ENCODE measurements around the gene DAB2. TPM values are rescaled to one million over a fixed set of nuclear protein-coding genes. Genes with fewer than 3 reads are reported as not detected.

Gene DAB2
- total and polyA plus RNA-seq, 4 donors, result 29.6 to 112 (median 69.8) TPM

DNA sequence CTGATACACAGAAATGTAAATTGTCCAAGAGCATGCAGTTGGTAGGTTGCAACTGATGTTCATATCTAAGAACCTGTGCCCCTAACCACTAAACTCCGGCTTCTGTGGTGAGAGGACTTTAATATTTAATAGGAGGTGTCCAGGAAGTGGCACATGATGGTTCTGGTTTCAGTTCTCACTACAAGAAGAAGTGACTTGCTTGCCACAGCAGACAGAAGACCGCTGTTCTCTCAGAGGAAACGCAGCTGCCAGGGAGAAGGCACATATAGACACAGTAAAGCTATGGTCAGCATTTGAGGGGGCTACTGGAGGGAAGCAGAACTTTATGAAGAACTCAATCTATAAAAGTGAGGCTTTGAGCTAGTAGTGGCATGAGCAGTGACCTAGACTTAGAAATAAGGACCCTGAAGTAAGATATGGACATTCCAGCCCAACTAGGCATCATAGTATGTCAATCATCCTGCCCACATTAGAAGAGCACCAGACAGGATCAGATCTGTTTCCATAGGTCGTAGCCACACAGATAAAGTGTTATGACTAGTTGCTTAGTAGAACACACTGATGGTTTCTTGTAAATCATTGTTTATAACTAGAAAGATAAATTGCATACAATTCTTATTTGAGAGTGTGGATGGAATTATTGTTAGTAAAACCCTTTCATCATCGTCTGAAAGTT, 36.4 kb upstream of the DAB2 start:
- Histone ChIP-seq H3K4me3 (no peak overlapping the region), H3K27ac (ENCODE audit: low read depth in 1 of 2, low read length in 1 of 2) (no peak overlapping the region), H3K36me3 (ENCODE audit: control insufficient read depth in 4 of 4, insufficient read depth in 4 of 4, low read length in 4 of 4) (no peaks in the 10 kb centered on the region), H3K9ac (ENCODE audit: insufficient read depth in 1 of 2, low read length in 2 of 2) (no peak overlapping the region), H3K4me1 (ENCODE audit: control insufficient read depth in 5 of 5, insufficient read depth in 5 of 5, low read length in 5 of 5) (peaks cover 0 to 9% (median 0%) of the 10 kb centered on the region in 5 donors), H3K9me3 (ENCODE audit: control insufficient read depth in 4 of 4, insufficient read depth in 3 of 4, low read length in 3 of 4) (no peaks in the 10 kb centered on the region), H3K27me3 (ENCODE audit: control insufficient read depth in 3 of 3, insufficient read depth in 3 of 3, low read length in 2 of 3) (no peaks in the 10 kb centered on the region)
- no peak for ATAC-seq (ENCODE audit: insufficient read depth, low FRiP score)
- DNase-seq, result no peak
- WGBS, 2 donors, result 51 to 73% methylated on average over 5 of the region's 5 CpGs
- TF ChIP-seq, protein P1, sequence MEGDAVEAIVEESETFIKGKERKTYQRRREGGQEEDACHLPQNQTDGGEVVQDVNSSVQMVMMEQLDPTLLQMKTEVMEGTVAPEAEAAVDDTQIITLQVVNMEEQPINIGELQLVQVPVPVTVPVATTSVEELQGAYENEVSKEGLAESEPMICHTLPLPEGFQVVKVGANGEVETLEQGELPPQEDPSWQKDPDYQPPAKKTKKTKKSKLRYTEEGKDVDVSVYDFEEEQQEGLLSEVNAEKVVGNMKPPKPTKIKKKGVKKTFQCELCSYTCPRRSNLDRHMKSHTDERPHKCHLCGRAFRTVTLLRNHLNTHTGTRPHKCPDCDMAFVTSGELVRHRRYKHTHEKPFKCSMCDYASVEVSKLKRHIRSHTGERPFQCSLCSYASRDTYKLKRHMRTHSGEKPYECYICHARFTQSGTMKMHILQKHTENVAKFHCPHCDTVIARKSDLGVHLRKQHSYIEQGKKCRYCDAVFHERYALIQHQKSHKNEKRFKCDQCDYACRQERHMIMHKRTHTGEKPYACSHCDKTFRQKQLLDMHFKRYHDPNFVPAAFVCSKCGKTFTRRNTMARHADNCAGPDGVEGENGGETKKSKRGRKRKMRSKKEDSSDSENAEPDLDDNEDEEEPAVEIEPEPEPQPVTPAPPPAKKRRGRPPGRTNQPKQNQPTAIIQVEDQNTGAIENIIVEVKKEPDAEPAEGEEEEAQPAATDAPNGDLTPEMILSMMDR (IDR thresholded peaks at IDR 0.05; ENCODE audit: control extremely low read depth, extremely low read depth), result no peak

DNA sequence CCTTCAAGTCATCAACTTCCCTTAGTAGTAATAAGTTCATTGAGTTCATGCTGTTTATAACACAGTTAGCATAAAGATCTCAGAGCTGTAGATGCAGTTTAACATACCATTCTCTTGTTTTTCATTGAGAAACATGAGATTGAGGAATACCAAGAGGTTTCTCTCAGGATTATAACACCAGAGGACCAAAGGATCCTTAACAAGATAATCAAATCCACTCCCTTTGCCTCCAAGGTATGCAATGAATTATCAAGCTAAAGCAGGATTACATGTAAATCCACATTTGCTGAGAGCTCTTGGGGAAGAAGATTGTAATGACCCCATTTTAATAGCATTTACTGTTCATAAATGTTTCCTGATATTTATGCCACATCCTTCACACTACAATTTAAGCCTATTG, 35.1 kb upstream of the DAB2 start:
- H3K4me3 ChIP-seq, result no peak overlapping the region
- no peak for ATAC-seq (ENCODE audit: insufficient read depth, low FRiP score)
- H3K27me3 ChIP-seq (ENCODE audit: control insufficient read depth in 3 of 3, insufficient read depth in 3 of 3, low read length in 2 of 3), result no peaks in the 10 kb centered on the region
- no peak overlapping the region for H3K9ac ChIP-seq (ENCODE audit: insufficient read depth in 1 of 2, low read length in 2 of 2)
- no peaks in the 10 kb centered on the region for H3K36me3 ChIP-seq (ENCODE audit: control insufficient read depth in 4 of 4, insufficient read depth in 4 of 4, low read length in 4 of 4)
- H3K27ac ChIP-seq (ENCODE audit: low read depth in 1 of 2, low read length in 1 of 2), result no peak overlapping the region
- DNase-seq, result no peak
- H3K9me3 ChIP-seq (ENCODE audit: control insufficient read depth in 4 of 4, insufficient read depth in 3 of 4, low read length in 3 of 4), result no peaks in the 10 kb centered on the region
- TF ChIP-seq, protein P1 (IDR thresholded peaks at IDR 0.05; ENCODE audit: control extremely low read depth, extremely low read depth), result no peak
- H3K4me1 ChIP-seq (ENCODE audit: control insufficient read depth in 5 of 5, insufficient read depth in 5 of 5, low read length in 5 of 5), result peaks cover 0 to 9% (median 0%) of the 10 kb centered on the region in 5 donors

DNA sequence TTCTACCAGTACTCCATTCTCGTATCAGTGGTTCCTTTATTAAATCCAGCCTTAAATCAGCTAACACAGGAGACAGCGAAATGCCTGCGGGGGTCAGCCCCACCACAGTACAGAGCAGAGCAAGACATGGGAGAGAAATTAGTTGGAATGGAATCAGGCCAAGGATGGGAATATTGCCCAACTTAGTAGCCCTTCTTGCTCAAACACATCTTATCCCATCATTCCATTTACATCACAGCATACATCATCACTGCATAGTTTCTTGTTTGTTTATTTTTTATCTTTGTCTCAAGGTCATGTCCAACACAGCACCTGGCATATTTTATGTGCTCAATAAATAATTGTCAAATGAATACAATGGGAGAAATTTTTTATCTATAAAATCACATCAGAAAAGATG, 34.3 kb upstream of the DAB2 start:
- Histone ChIP-seq H3K9ac (ENCODE audit: insufficient read depth in 1 of 2, low read length in 2 of 2) (no peak overlapping the region), H3K27me3 (ENCODE audit: control insufficient read depth in 3 of 3, insufficient read depth in 3 of 3, low read length in 2 of 3) (no peaks in the 10 kb centered on the region), H3K27ac (ENCODE audit: low read depth in 1 of 2, low read length in 1 of 2) (no peak overlapping the region), H3K4me3 (no peak overlapping the region), H3K9me3 (ENCODE audit: control insufficient read depth in 4 of 4, insufficient read depth in 3 of 4, low read length in 3 of 4) (no peaks in the 10 kb centered on the region), H3K36me3 (ENCODE audit: control insufficient read depth in 4 of 4, insufficient read depth in 4 of 4, low read length in 4 of 4) (no peaks in the 10 kb centered on the region), H3K4me1 (ENCODE audit: control insufficient read depth in 5 of 5, insufficient read depth in 5 of 5, low read length in 5 of 5) (peaks cover 0 to 9% (median 0%) of the 10 kb centered on the region in 5 donors)
- peak; percentile 35 to 85 (median 63) for DNase-seq
- WGBS, 2 donors, result 87 to 94% methylated on average over 3 of the region's 3 CpGs
- TF ChIP-seq, protein P1 (IDR thresholded peaks at IDR 0.05; ENCODE audit: control extremely low read depth, extremely low read depth), result no peak
- no peak for ATAC-seq (ENCODE audit: insufficient read depth, low FRiP score)

DNA sequence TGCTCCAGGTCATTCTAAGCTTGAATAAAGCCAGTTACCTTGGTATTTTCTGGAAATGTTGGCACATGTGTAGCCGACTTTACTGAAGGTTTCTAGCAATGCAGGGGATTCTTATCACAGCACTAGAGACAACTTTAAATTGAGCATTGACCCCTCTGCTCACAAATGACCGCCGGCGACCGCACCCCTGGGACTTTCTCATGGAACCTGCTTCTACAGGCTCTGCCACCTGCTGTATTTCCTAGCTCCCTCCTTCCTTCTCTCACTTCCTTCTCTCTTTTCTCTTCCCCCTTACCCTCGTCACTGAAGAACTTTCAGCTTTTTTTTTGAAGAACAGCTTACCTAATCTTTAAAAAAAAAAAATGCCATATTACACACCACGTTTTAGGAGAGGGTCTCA, 30.9 kb upstream of the DAB2 start:
- Histone ChIP-seq H3K27ac (ENCODE audit: low read depth in 1 of 2, low read length in 1 of 2) (no peak overlapping the region), H3K36me3 (ENCODE audit: control insufficient read depth in 4 of 4, insufficient read depth in 4 of 4, low read length in 4 of 4) (no peaks in the 10 kb centered on the region), H3K9ac (ENCODE audit: insufficient read depth in 1 of 2, low read length in 2 of 2) (no peak overlapping the region), H3K27me3 (ENCODE audit: control insufficient read depth in 3 of 3, insufficient read depth in 3 of 3, low read length in 2 of 3) (no peaks in the 10 kb centered on the region), H3K9me3 (ENCODE audit: control insufficient read depth in 4 of 4, insufficient read depth in 3 of 4, low read length in 3 of 4) (no peaks in the 10 kb centered on the region), H3K4me1 (ENCODE audit: control insufficient read depth in 5 of 5, insufficient read depth in 5 of 5, low read length in 5 of 5) (peaks cover 0 to 29% (median 6%) of the 10 kb centered on the region in 5 donors), H3K4me3 (no peak overlapping the region)
- ATAC-seq (ENCODE audit: insufficient read depth, low FRiP score) (no peak), DNase-seq (no peak)
- WGBS, 2 donors, result 45 to 66% methylated on average over 7 of the region's 7 CpGs
- TF ChIP-seq, protein P1 (IDR thresholded peaks at IDR 0.05; ENCODE audit: control extremely low read depth, extremely low read depth), result no peak

Measured in lung (tissue), 12 donors.